Islet precursor cell (in vitro differentiated cells): ENCODE data around the gene YPEL1.
"Not testable (repeated sequence)": the region's sequence is repeated elsewhere in the genome, so short reads cannot be mapped to it uniquely, and the experiment has no call there.

ENCODE experiments used
- DNase-seq: peaks from one replicate; pipeline ENCODE4 v3.0.0-alpha.2; 2018

The YPEL1 gene

GRCh38 chr22:21720191-21720859 lies 15.3 kb downstream of the YPEL1 start:
- DNase-seq: not testable (repeated sequence)

GRCh38 chr22:21719024-21719423 lies 16.6 kb downstream of the YPEL1 start:
- DNase-seq: no peak

- no peak for DNase-seq
Measured at GRCh38 chr22:21718499-21718898, 17.1 kb downstream of the YPEL1 start.

- DNase-seq: not testable (repeated sequence)
Measured at GRCh38 chr22:21716395-21717122, 19.0 kb downstream of the YPEL1 start.

- no peak for DNase-seq
Measured at GRCh38 chr22:21714786-21715185, 20.8 kb downstream of the YPEL1 start.

GRCh38 chr22:21714059-21714770 lies 21.4 kb downstream of the YPEL1 start:
- no peak for DNase-seq

DNA sequence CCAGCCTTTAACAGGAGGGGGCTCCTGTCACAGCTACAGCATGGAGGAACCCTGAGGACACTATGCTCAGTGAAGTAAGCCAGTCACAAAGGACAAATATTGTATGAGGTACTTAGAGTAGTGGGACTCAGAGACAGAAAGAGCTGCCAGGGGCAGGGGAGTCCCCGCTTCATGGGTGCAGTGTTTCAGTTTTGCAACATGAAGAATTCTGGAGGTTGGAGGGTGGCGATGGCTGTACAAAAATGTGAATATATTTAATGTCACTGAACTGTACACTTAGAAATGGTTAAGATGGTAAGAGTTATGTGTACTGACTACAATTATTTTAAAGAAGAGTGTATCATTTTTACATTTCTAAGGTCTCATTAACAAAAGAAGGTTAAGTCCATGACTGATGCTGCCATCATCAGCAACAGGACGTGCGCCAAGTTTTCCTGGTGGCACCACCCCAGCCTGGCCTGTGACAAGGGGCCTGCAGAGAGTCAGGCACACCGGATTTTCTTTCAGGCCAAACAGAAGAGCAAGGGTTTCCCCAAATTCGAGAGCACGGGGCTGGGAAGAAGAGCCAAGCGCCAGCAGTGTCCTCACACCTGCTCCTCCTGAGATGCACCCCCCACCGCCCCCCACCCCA lies 22.1 kb downstream of the YPEL1 start:
- no peak for DNase-seq

DNA sequence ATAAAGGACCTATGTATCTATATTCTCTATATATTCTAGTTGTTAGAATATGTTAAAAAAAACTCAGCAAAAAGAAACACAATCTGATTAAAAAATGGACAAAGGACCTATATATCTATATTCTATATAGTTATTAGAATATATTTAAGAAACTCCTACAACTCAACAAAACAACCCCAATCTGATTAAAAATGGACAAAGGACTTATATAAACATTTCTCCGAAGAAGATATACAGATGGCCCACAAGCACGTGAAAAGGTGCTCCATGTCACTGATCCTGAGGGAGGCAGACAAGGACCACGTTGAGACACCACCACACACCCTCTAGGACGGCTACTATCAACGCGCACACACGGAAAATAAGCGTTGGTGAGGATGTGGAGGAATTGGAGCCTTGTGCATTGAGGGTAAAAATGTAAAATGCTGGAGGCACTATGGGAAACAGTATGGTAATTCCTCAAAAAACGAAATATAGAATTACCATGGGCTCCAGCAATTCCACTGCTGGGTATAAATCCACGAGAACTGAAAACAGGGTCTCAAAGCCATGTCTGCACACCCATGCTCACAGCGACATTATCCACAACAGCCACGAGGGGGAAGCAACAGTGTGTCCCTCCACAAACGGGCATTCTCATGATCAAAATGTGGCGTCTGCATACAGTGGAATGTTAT lies 22.7 kb downstream of the YPEL1 start:
- DNase-seq: peak; percentile 84

DNA sequence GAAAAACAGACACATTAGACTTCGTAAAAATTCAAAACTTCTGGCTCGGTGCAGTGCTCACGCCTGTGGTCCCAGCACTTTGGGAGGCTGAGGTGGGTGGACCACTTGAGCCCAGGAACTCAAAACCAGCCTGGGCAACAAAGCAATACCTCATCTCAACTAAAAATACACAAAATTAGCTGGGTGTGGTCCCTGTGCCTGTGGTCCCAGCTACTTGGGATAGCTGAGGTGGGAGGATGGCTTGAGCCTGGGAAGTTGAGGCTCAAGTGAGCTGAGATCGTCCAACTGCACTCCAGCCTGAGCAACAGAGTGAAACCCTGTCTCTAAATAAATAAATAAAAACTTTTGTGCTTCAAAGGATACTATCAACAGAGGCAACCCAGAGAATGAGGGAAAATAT lies 23.7 kb downstream of the YPEL1 start:
- no peak for DNase-seq

- no peak for DNase-seq
Measured at GRCh38 chr22:21710156-21710555, 25.4 kb downstream of the YPEL1 start.

DNA sequence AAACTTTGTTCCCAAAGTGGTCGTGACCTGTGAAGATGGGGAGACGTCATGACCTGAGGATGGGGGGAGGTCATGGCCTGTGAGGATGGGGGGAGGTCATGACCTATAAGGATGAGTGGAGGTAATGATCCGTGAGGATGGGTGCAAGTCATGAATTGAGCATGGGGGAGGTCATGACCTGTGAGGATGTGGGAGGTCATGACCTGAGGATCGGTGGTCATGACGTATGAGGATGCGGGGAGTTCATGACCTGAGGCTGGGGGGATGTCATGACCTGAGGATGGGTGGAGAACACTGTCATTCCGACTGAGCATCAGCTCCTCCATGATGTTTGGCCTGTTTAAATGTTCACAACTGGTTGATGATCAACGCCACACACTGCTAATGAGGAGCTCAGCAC lies 25.9 kb downstream of the YPEL1 start:
- no peak for DNase-seq

DNA sequence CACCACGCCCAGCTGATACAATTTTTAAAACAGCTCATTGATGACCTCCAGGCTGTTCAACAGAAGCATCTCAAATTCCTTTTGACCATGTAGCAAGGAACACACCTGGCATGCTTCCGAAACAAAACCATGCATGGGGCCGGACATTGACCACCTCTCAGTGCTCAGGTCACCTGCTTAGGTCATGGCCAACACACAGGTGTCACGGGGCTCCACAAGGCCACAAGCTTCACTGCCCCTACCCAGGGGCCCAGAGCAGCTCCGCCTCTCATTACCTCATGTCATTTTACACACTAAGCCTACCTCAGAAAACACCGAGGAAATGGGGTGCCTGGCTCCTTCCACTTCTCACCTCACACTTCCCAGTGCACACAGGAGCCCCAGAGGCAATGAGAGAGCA lies 26.6 kb downstream of the YPEL1 start:
- DNase-seq: no peak

- no peak for DNase-seq
Measured at GRCh38 chr22:21707677-21708076, 27.9 kb downstream of the YPEL1 start.

DNA sequence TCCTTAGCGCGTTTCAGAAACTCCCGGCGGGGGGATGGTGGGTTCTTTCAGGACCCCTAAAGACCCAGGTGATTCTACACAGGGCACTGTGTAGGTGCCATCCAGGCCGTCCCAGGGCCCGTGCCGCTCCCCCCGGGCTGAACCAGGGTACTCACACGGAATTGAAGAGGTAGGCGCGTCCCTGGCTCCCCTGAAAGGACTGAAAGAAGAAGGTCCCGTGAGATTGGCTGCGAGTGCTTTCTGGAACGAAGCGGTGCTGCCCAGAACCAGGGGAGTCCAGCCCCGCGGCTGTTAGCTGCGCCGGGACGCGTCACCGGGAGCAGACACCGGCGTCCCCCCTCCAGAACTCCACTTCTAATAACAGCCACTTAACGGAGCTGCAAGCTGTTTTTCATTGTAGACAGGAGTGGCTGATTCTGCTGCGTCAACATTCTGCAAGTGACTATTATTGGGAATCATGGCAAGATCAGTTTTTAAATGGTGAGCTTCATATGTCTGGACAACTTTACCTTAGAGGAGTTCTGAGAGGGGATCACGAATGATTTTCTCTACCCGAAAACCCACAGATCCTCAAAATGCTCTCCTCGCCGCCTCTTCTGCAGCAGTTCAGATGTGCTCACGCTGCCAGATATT lies 31.8 kb downstream of the YPEL1 start:
- DNase-seq: no peak

- no peak for DNase-seq
Measured at GRCh38 chr22:21702700-21703683, 32.6 kb downstream of the YPEL1 start.

DNA sequence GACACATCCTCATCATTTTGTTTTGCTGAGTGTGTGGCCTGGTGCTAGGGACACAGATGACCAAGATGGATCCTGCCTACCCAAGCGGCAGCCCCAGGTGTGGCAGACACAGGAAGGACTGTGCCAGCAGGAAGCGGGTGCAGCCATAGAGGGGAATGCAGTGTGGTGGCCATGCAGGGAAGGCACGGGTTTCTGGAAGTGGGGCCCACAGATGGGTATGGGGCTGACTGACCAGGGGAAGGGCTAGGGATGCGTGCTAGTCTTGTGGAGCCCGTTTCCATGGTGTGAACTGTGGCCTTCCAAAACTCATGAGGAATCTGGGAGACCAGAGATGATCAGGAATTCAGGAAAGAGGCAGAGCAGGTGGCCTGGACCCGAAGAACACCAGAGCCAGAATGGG lies 33.5 kb downstream of the YPEL1 start:
- no peak for DNase-seq

DNA sequence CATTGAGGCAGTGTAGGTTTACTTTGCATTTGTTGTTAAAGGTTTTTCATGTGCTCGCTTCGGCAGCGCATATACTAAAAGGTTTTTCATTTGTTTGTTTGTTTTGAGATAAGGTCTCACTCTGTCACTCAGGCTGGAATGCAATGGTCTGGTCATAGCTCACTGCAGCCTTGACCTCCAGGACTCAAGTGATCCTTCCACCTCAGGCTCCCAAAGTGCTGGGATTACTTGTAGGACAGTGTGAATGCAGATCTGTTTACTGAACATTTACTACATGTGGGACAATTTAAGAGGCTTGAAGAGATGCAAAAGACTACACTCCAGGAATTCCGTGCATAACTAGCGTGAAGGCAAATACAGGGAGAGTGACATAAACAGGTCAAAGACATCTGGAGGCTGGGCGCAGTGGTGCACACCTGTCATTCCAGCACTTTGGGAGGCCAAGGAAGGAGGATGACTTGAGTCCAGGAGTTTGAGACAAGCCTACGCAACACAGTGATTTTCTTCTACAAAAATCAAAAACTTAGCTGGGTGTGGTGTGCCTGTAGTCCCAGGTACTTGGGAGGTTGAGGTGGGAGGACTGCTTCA lies 34.1 kb downstream of the YPEL1 start:
- DNase-seq: no peak

- no peak for DNase-seq
Measured at GRCh38 chr22:21700822-21701221, 34.8 kb downstream of the YPEL1 start.

- DNase-seq: no peak
Measured at GRCh38 chr22:21699643-21700042, 36.0 kb downstream of the YPEL1 start.

GRCh38 chr22:21698430-21699329 lies 36.9 kb downstream of the YPEL1 start:
- no peak for DNase-seq
